GM18502 (cell line): ENCODE data around the gene VAMP7.
"Not testable (repeated sequence)": the region's sequence is repeated elsewhere in the genome, so short reads cannot be mapped to it uniquely, and the experiment has no call there.

Experiments
- ATAC-seq: cut with Tn5 transposase; IDR thresholded peaks from one replicate; pipeline ENCODE4 v1.9.1; 2021; ENCODE audit warnings: mild to moderate bottlenecking; ENCODE audit not compliant: unreplicated experiment, poor library complexity

The VAMP7 gene

DNA sequence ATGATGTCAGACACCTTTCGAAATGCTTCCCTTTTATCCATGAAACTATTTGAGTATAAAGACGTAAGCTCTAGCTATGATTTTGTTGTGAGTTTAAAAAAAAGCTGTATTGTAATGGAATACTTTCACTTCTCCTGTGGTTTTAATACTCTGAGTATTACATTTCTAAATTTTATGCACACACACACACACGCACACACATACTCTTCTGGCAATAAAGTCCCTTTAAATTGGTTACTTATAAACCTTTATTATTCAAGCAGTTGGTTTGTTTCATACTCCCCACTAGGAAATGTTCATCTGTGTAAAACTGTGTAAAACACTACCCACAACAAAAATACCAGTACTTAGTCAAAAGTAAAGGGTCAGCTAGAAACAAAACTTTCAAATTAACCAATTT lies 18.2 kb downstream of the VAMP7 start:
- ATAC-seq = no peak

DNA sequence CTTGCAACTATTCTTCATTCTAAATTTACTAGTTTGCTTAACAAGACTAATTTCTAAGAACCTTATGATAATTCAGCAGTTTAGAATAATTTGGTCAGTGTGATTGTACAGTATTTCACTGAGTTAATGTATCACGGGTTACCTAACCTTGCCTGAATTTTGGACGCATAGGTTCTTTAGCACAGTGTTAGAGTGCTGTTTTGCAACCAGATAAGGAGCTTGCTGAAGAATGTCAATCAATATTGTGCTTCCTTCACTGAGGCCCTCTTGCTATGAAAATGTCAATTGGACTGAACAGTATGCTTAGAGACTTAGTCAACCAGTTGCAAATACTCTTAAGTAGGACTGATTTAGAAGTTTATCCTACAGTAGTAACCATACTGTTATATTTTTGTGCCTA lies 19.6 kb downstream of the VAMP7 start:
- ATAC-seq = no peak

DNA sequence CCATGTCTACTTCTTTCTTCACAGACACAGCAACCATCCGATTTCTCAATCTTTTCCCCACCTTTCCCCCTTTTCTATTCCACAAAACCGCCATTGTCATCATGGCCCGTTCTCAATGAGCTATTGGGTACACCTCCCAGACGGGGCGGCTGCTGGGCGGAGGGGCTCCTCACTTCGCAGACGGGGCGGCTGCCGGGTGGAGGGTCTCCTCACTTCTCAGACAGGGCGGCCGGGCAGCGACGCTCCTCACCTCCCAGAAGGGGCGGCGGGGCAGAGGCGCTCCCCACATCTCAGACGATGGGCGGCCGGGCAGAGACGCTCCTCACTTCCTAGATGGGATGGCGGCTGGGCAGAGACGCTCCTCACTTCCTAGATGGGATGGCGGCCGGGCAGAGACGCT lies 26.5 kb downstream of the VAMP7 start:
- not testable (repeated sequence) for ATAC-seq

DNA sequence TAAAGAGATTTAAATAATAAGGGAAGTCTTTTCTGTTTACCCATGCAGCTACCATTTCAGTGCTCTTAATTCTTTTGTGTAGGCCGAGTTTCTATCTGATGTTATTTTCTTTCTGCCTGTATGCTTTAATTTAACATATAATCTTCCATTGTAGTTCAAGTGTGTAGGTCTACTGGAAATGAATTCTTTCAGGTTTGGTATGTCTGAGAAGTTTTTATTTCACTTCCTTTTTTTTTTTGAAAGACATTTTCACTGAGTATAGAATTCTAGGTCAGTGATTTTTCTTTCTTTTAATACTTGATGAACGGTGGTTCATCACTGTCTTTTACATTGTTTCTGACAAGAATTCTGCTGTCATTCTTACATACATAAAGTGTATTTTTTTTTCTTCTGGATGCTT lies 42.1 kb downstream of the VAMP7 start:
- ATAC-seq = no peak

DNA sequence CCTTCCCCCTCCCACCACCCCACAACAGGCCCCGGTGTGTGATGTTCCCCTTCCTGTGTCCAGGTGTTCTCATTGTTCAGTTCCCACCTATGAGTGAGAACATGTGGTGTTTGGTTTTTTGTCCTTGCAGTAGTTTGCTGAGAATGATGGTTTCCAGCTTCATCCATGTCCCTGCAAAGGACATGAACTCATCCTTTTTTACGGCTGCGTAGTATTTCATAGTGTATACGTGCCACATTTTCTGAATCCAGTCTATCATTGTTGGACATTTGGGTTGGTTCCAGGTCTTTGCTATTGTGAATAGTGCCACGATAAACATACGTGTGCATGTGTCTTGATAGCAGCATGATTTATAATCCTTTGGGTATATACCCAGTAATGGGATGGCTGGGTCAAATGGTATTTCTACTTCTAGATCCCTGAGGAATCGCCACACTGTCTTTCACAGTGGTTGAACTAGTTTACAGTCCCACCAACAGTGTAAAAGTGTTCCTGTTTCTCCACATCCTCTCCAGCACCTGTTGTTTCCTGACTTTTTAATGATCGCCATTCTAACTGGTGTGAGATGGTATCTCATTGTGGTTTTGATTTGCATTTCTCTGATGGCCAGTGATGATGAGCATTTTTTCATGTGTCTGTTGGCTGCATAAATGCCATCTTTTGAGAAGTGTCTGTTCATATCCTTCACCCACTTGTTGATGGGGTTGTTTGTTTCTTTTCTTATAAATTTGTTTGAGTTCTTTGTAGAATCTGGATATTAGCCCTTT lies 49.9 kb downstream of the VAMP7 start:
- ATAC-seq = not testable (repeated sequence)

DNA sequence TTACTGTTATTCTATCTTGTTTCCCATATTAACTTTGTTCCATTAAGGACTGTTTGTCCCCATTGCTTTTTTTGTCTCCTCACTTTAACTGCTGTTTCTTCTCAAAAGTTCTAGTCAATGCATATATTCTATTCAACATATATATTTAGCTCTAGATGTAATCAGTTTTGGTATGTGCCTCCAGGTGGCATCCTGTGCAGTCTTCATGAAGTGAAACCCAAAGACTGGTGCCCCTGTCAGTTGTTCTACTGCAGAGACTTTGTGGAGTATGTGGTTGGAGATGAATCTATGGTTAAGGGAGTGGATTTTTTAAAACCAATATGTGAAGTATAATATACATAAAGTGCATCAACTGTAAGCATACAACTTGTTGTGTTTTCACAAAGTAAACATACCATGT lies 57.0 kb downstream of the VAMP7 start:
- ATAC-seq = no peak

DNA sequence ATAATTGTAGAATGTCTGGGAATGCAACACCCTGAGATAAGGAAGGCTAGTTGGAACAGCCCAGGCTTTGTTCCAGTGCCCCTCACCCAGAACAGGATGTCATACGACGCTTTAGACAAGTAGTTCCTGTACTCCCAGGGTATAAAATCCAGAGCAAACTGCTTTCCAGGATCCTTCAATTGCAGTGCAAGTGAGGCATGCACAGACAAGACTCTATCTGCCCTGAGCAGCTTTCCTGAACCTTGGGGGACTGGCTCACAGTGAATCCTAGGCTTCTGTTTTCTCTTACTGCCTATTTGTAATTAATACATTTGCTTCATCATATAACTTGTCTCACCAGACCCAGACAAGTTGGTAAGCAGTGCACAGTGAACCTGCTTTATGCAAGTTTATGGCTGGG lies 68.0 kb downstream of the VAMP7 start:
- ATAC-seq = no peak

DNA sequence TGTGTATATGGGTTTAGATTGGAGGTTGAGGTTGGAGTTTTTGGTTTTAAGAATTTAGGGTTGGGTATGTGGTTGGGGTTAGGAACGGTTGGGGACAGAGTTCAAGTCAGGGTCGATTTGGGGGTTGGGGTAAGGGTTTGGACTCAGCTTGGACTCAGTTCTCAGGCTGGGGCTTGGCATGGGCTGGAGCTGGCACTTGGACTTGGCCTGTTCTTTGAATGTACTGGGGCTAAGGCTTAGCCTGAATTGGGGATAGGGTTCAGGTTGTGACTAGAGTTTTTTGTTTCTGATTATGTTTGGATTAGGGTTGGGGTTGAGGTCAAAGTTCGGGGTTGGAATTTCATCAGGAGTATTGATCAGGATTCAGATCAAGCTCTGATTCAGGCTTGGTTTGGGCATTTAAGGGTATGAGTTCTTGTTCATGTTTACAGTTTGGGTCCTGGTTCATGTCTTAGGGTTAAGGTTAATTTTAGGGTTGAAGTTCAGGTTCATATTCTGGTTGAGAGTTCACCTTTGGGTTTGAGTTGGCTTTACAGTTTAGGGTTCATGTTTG lies 70.2 kb downstream of the VAMP7 start:
- ATAC-seq = no peak

DNA sequence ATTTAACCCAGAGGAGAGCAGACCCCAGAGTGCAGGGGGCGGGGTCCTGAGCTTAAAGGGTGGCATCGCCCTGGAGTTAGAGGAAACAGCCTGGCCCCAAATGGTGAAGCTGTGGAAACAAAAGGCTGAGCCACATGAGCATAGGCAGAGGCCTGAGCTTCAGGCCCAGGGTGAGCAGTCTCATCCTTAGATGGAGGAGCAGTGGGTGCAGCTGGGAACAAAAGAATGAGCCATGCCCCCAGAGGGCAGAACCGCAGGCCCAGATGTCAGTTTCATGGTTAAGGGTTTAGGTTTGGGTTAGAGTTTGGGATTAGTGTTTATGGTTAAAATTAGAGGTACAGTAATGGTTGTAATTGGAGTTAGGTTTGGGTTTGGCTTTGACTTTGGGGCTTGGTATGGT lies 71.9 kb downstream of the VAMP7 start:
- no peak for ATAC-seq

DNA sequence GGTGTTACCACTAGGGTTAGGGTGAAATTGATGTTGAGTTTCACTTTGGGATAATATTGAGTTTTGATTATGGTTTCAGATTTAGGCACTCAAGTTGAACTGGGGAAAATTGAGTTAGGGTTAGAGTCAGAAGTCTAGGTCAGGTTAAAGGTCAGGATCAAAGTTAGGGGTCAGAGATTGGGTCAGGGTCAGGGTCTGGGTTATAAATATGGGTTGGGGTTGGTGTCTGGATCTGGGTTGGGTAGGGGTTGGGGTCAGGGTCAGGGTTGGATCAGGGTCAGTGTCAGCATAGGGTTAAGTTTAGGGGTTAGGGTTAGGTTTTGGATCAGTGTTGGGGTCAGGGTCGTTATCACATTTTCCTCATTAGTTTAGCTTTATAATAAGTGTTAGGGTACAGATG lies 73.6 kb downstream of the VAMP7 start:
- no peak for ATAC-seq

DNA sequence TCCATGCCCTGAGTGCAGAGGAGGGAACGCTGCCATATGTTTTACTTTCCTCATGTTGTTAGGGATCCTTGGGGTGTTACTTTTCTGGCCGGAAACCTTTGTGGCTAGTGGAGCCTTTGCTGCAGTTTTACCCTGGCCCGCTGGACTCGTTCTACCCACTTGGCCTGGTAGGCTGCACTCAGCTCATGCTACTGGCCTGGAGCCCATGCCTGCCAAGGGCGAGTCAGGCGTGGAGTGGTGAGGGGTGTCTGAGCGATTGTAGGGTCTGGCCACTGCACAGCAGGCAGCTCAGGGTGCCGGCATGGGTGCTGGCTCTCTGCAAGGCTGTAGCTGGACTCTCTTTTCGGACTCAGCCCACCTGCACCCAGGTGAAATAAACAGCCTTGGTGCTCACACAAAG lies 75.0 kb downstream of the VAMP7 start:
- no peak for ATAC-seq

DNA sequence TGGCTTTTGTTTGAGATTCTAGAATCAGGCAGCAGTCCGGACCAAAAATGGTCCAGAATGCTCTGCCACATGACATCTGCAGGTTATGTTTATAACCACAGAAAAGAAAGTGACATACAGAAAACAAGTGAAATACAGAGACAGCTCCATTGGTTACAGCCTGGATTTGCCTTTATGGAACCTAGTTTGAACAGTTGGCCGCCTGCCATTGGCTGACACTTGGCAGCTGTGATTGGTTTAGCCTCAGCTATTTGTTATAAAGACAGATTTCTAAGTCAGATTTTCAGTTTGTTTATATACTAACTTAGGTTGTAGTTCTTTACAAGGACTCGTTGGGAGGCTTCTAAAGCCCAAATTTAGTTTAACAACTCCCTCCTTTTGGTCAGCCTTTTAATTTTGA lies 75.5 kb downstream of the VAMP7 start:
- no peak for ATAC-seq

DNA sequence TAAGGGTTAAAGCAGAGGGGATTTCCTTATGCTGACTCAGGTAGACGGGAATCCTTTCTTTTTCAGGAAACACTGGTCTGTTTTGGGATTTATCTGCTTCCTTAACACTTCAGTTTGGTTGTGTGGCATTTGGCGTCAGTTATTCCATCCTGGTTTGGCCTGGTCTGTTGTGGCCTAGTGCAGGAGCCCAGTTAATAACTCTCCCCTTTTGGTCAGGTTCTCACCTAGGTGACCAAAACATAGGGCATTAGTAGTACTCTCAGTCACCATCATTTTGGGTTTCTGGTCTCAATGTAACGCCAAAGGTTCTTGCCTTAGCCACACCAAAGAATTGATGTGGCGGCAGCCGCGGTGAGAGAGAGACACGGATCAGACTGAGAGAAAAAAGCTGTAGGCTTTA lies 76.7 kb downstream of the VAMP7 start:
- ATAC-seq = no peak

DNA sequence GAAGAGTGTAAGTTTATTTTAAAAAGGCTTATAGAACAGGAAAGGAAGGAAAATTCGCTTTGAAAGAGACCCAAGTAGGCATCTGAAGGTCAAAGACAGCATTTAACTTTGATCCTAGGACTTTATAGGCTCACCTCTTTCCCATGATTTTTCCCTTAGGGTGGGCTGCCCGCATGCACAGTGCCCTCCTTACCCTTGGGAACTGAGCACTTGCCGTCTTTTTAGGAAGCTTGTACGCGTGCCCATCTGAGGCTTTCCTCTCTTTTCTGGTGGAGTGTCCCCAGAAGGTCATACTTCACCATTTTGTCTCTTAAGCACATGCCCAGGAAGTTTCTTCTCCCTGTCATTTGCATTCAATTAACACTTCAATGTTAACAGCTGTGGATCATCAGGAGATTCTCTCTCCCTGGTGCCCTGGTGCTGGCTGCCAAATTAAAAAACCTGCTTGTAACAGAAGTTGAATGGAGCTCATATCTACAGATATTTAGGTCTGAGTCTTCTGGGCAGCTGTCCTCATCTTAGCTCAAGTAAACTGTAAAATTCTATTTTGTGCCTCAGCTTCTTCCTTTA lies 78.0 kb downstream of the VAMP7 start:
- no peak for ATAC-seq

DNA sequence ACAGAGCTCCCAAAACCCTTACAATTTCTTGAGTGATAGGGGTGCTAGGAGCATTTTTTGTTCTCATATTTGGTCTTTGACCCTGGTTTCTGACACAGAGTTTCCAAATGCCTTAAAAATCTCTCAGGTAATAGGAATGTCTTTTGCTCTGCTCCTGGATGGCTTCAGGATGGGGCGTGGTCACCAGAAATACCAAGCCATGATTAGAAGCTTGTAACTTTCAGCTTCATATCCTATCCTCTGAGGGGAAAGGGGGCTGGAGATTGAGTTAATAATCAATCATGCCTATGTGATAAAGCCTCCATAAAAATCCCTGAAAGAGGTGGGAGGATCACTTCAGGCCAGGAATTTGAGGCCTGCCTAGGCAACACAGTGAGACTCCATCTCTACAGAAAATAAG lies 81.8 kb downstream of the VAMP7 start:
- no peak for ATAC-seq

DNA sequence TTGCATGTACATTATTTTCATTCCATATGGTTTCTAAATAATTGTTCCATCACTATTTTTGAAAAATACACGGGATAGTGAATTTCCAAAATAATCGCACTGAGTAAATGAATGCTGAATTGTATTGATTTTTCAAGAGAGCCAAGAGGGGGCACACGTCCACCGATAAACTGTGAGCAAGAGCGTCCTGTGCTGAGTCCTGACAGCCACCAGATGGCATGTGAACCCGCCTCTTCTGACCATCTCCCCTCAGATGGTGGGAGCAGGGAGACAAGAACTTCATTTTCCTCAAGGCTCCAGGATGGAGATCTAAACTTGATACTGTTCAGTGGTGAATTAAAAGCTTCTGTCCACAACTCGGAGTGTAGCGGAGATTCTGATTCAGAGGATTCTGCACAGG lies 85.7 kb downstream of the VAMP7 start:
- no peak for ATAC-seq

DNA sequence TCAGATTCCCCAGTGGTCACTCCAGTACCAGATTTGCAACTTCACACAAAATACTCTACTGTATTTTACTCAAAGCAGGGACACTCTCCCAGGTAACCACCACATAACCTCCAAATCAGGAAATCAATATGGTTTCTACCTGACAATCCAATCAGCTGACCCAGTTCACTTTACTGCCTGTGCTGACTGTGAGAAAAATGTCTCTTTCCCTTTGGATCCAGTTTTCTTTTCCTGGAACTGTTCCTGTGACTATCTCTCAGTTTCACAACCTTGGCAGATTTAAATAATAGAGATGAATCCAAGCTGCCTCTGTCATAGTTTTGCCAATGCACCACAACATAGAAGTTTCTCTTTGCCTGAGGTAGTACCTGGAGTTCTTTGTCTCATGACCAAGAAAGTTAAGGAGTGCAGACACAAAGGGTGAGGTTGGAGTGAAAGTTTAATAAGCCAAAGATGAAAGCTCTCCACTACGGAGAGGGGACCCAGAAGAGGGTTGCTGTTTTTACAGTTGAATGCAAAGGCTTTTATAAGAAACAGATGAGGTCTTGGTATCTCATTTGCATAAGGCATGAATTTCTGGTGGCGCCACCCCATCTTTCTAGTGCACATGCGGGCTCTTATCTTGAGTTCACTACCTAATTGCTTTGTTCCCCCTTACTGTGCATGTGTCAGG lies 86.6 kb downstream of the VAMP7 start:
- no peak for ATAC-seq

DNA sequence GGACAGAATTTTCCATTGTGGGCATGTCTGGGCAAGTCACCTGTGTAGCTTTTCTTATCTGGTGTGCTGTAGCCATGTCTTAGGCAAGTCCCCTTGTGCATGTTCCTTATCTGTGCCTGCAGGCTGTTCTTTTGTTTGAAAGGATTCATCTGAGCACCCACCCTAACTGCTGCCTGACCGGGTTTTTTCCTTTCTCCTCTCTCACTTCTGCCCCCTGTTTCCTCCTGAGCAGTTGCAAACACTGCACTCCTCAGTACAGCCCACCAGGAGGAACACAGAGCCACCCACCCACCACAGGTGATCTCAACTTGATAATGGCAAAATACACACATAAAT lies 87.1 kb downstream of the VAMP7 start:
- ATAC-seq = no peak

DNA sequence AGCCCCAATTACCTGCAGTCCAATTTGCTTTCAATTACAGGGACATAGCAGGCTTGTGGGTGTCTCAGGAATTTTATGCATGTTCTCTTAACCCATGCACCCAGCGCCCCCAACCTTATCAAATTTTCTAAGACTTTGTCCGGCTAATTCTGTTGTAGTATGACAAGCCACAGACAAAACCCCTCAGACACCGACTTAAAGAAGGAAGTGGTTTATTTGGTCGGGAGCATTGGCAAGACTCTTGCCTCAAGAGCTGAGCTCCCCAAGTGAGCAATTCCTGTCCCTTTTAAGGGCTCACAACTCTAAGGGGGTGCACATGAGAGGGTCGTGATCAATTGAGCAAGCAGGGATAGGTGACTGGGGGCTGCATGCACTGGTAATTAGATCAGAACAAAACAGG lies 87.6 kb downstream of the VAMP7 start:
- ATAC-seq = no peak

DNA sequence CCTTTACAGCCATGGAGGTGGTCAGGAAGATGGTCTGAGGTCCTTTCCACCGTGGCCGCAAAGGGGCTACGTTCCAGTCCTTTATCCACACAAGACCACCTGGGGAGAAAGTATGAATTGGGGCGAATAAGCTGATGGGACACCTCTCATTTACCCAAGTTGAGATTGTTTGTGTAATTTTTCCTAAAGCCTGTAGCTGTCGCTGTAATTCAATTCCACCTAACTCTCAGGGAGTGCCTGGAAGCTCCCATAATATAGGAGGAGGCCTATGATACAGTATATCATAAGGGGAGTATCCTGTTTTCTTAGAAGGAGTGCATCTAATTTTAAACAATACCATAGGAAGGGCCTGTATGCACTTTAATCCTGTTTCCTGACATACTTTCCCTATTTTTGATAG lies 90.5 kb downstream of the VAMP7 start:
- ATAC-seq = not testable (repeated sequence)

DNA sequence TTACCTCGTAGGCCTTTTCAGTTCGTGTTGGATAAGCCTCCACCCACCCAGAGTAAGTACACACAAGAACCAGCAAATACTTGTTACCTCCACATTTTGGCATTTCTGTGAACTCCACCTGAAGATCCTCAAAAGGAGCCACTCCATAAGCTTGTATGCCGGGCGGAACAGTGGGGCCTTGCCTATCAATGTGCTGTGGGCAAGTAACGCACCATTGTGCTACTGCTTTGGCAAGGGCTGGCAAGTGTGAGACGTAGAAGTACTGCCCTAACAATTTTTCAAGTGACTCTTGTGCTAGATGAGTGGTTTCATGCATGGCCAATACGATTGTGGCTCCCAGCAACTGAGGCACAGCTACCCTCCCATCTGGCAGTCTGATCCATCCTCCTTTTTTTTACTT lies 91.1 kb downstream of the VAMP7 start:
- ATAC-seq = not testable (repeated sequence)

DNA sequence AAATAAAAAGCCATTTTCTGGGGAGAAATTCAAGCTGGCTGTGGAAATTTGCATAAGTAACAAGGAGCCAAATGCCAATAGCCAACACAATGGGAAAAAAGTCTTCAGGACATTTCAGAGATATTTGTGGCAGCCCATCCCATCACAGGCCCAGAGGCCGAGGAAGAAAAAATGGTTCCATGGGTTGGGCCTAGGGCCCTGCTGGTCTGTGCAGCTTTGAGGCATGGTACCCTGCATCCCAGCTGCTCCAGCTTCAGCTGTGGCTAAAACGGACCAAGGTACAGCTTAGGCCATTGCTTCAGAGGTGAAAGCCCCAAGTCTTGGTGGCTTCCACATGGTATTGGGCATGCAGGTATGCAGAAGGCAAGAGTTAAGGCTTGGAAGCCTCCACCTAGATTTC lies 102.2 kb downstream of the VAMP7 start:
- no peak for ATAC-seq
